ENCODE measurements around the gene ELOB. TPM values are rescaled to one million over a fixed set of nuclear protein-coding genes. Genes with fewer than 3 reads are reported as not detected.

The ELOB gene
- total and polyA plus RNA-seq, 10 of the 15 experiments (the other 5 are each of a cell fraction or from before 2014, with no cell fraction given), result 86.9 to 823 (median 263) TPM

GRCh38 chr16:2803545-2804195 lies 26.6 kb upstream of the ELOB start (continued):
- TF ChIP-seq ATF2 (IDR thresholded peaks at IDR 0.05; ENCODE audit: low read length), result no peak
- TF ChIP-seq E2F8 (IDR thresholded peaks at IDR 0.05; ENCODE audit: low read depth, partially characterized antibody), result no peak
- no peak for TF ChIP-seq SKIL (IDR thresholded peaks at IDR 0.05; ENCODE audit: low read depth, poor library complexity, severe bottlenecking)
- TF ChIP-seq SMAD1 (IDR thresholded peaks at IDR 0.05; ENCODE audit: low read depth, partially characterized antibody), result no peak
- TF ChIP-seq ZNF207 (IDR thresholded peaks at IDR 0.05; ENCODE audit: borderline replicate concordance), result no peak
- no peak for TF ChIP-seq ELK1 (IDR thresholded peaks at IDR 0.05; ENCODE audit: low read depth, low read length)
- TF ChIP-seq BMI1 (IDR thresholded peaks at IDR 0.05; ENCODE audit: borderline replicate concordance), result no peak
- TF ChIP-seq RB1 (IDR thresholded peaks at IDR 0.05; ENCODE audit: borderline replicate concordance), result no peak
- no peak for TF ChIP-seq TCF7 (IDR thresholded peaks at IDR 0.05; ENCODE audit: borderline replicate concordance)
